Measurements from ENCODE around the gene CSTF3. TPM values are rescaled to one million over a fixed set of nuclear protein-coding genes. Genes with fewer than 3 reads are reported as not detected.

CSTF3 gene
- total and polyA plus RNA-seq, 2 experiments from 2014 or later: 15.7 to 29.6 TPM

GRCh38 chr11:33068611-33069340, 92.5 kb downstream of the CSTF3 start:
- H4K20me1 ChIP-seq (ENCODE audit: insufficient read depth): no peaks in the 10 kb centered on the region
- in situ Hi-C loops (cut with MboI): no loop called here
- DNase-seq: no peak
- H3K27ac ChIP-seq: no peak overlapping the region
- H2AFZ ChIP-seq: no peak overlapping the region
- H3K36me3 ChIP-seq (ENCODE audit: low read depth): peaks cover 38% of the 10 kb centered on the region; the same call in 1 of the 2 replicates
- H3K79me2 ChIP-seq (ENCODE audit: insufficient read depth): no peaks in the 10 kb centered on the region
- H3K4me2 ChIP-seq (ENCODE audit: unreplicated experiment): no peak overlapping the region
- no peaks in the 10 kb centered on the region for H3K27me3 ChIP-seq (replicated peaks; ENCODE audit: insufficient read depth)
- H3K9me2 ChIP-seq (ENCODE audit: insufficient read depth): no peaks in the 10 kb centered on the region
- TF ChIP-seq EZH2 (IDR thresholded peaks at IDR 0.05; ENCODE audit: insufficient read depth, poor library complexity, severe bottlenecking): no peak
- TF ChIP-seq EZH2phosphoT487 (IDR thresholded peaks at IDR 0.05; ENCODE audit: insufficient read depth, low read depth): no peak
- no peaks in the 10 kb centered on the region for H3K9me3 ChIP-seq (ENCODE audit: low read depth)
- WGBS, 2 experiments (ENCODE audit: low coverage in 1 of 2, low lambda C conversion rate in 2 of 2, missing lambda C conversion rate in 2 of 2): 91 to 94% methylated on average over 17 of the region's 17 CpGs
- H3K4me3 ChIP-seq: no peak overlapping the region
- H3K4me1 ChIP-seq (ENCODE audit: insufficient read depth): peaks cover 3% of the 10 kb centered on the region
- no peak overlapping the region for H3K9ac ChIP-seq
- peaks cover 3% of the 10 kb centered on the region; the same call in 1 of the 2 replicates for H3F3A ChIP-seq (ENCODE audit: insufficient read depth)

GRCh38 chr11:33067294-33067693, 94.0 kb downstream of the CSTF3 start:
- Histone ChIP-seq H3K9me3 (ENCODE audit: low read depth) (no peaks in the 10 kb centered on the region), H3K4me3 (no peak overlapping the region), H3K79me2 (ENCODE audit: insufficient read depth) (no peaks in the 10 kb centered on the region), H3K9ac (no peak overlapping the region), H3K9me2 (ENCODE audit: insufficient read depth) (no peaks in the 10 kb centered on the region), H3K4me2 (ENCODE audit: unreplicated experiment) (no peak overlapping the region), H3F3A (ENCODE audit: insufficient read depth) (peaks cover 16% of the 10 kb centered on the region), H3K27ac (no peak overlapping the region), H3K36me3 (ENCODE audit: low read depth) (peaks cover 24% of the 10 kb centered on the region; the same call in 1 of the 2 replicates), H2AFZ (no peak overlapping the region), H4K20me1 (ENCODE audit: insufficient read depth) (no peaks in the 10 kb centered on the region), H3K4me1 (ENCODE audit: insufficient read depth) (peaks cover 17% of the 10 kb centered on the region), H3K27me3 (replicated peaks; ENCODE audit: insufficient read depth) (no peaks in the 10 kb centered on the region)
- in situ Hi-C loops (cut with MboI): no loop called here
- TF ChIP-seq EZH2 (IDR thresholded peaks at IDR 0.05; ENCODE audit: insufficient read depth, poor library complexity, severe bottlenecking): no peak
- TF ChIP-seq EZH2phosphoT487 (IDR thresholded peaks at IDR 0.05; ENCODE audit: insufficient read depth, low read depth): no peak
- no peak for DNase-seq
- WGBS, 2 experiments (ENCODE audit: low coverage in 1 of 2, low lambda C conversion rate in 2 of 2, missing lambda C conversion rate in 2 of 2): 96 to 100% methylated on average over 3 of the region's 3 CpGs

DNA sequence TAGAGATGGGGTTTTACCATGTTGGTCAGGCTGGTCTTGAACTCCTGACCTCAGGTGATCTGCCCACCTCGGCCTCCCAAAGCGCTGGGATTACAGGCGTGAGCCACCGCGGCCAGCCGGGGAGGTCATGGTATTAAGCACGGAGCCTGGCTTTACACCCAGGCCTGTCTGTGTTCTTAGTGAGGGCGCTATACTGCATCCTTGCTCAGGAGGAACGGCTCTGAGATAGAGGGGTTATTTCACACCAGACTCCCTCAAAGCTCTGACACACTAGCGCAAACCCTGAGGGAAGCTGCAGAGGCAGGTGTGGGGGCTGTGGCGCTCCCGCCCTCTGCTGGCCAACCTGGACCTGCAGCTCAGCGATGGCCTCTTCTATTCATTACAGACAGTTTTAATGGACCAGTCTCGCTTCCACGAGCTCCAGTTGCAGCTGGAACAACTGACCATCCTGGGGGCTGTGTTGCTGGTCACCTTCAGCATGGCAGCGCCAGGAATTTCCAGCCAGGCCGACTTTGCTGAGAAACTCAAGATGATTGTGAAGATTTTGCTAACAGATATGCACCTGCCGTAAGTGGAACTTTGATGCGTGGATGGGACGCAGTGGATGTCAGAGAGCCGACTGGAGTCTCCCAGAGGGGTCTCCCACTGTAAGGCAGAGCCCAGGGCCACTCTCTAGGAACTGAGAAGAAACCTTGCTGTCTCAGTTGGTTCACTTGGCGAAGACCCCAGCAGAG, 95.7 kb downstream of the CSTF3 start:
- in situ Hi-C loops (cut with MboI): no loop called here
- peak; percentile 67 for DNase-seq

DNA sequence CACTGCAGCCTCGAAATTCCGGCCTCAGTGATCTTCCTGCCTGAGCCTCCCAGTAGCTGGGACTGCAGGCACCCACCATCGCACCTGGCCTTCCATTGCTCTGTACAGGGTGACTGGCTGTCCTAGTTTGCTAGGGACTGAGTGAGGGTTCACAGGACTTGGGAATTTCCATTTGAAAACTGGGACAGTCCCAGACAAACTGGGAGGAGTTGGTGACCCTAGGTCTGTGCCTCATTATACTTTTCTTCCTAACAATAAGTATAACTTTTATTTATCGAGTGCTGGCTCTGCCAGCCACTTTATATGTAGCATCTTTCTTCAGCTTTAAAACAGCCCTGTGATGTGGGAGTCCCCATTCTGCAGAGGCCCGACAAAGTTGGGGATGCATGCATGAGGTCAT, 96.4 kb downstream of the CSTF3 start:
- Histone ChIP-seq H3K4me2 (ENCODE audit: unreplicated experiment) (peak overlapping the region; percentile 1), H4K20me1 (ENCODE audit: insufficient read depth) (no peaks in the 10 kb centered on the region), H3K27me3 (replicated peaks; ENCODE audit: insufficient read depth) (no peaks in the 10 kb centered on the region), H3K4me1 (ENCODE audit: insufficient read depth) (peaks cover 34% of the 10 kb centered on the region), H3K27ac (no peak overlapping the region), H3F3A (ENCODE audit: insufficient read depth) (peaks cover 37% of the 10 kb centered on the region), H3K9me3 (ENCODE audit: low read depth) (no peaks in the 10 kb centered on the region), H2AFZ (no peak overlapping the region), H3K36me3 (ENCODE audit: low read depth) (peaks cover 17% of the 10 kb centered on the region; the same call in 1 of the 2 replicates), H3K4me3 (no peak overlapping the region), H3K9me2 (ENCODE audit: insufficient read depth) (no peaks in the 10 kb centered on the region), H3K79me2 (ENCODE audit: insufficient read depth) (no peaks in the 10 kb centered on the region), H3K9ac (no peak overlapping the region)
- in situ Hi-C loops (cut with MboI): no loop called here
- TF ChIP-seq EZH2phosphoT487 (IDR thresholded peaks at IDR 0.05; ENCODE audit: insufficient read depth, low read depth): no peak
- TF ChIP-seq EZH2 (IDR thresholded peaks at IDR 0.05; ENCODE audit: insufficient read depth, poor library complexity, severe bottlenecking): no peak
- WGBS, 2 experiments (ENCODE audit: low coverage in 1 of 2, low lambda C conversion rate in 2 of 2, missing lambda C conversion rate in 2 of 2): 98% methylated on average over 5 of the region's 5 CpGs
- no peak for DNase-seq

More for the DNA sequence above, 95.7 kb downstream of the CSTF3 start:
- H3K27me3 ChIP-seq (replicated peaks; ENCODE audit: insufficient read depth): no peaks in the 10 kb centered on the region
- H3K9me3 ChIP-seq (ENCODE audit: low read depth): no peaks in the 10 kb centered on the region
- no peak overlapping the region for H3K27ac ChIP-seq
- peaks cover 30% of the 10 kb centered on the region for H3F3A ChIP-seq (ENCODE audit: insufficient read depth)
- no peak overlapping the region for H3K4me3 ChIP-seq
- peaks cover 31% of the 10 kb centered on the region for H3K4me1 ChIP-seq (ENCODE audit: insufficient read depth)
- H3K9ac ChIP-seq: no peak overlapping the region
- no peak overlapping the region for H2AFZ ChIP-seq
- H3K79me2 ChIP-seq (ENCODE audit: insufficient read depth): no peaks in the 10 kb centered on the region
- 80 to 84% methylated on average over 22 of the region's 22 CpGs for WGBS, 2 experiments (ENCODE audit: low coverage in 1 of 2, low lambda C conversion rate in 2 of 2, missing lambda C conversion rate in 2 of 2)
- H3K36me3 ChIP-seq (ENCODE audit: low read depth): peaks cover 22% of the 10 kb centered on the region; the same call in 1 of the 2 replicates
- no peaks in the 10 kb centered on the region for H4K20me1 ChIP-seq (ENCODE audit: insufficient read depth)
- H3K4me2 ChIP-seq (ENCODE audit: unreplicated experiment): no peak overlapping the region
- TF ChIP-seq EZH2phosphoT487 (IDR thresholded peaks at IDR 0.05; ENCODE audit: insufficient read depth, low read depth) (no peak), EZH2 (IDR thresholded peaks at IDR 0.05; ENCODE audit: insufficient read depth, poor library complexity, severe bottlenecking) (no peak)
- H3K9me2 ChIP-seq (ENCODE audit: insufficient read depth): no peaks in the 10 kb centered on the region

Measured in GM23248 (cell line).